Measurements from ENCODE around the gene LUC7L3.

DNA sequence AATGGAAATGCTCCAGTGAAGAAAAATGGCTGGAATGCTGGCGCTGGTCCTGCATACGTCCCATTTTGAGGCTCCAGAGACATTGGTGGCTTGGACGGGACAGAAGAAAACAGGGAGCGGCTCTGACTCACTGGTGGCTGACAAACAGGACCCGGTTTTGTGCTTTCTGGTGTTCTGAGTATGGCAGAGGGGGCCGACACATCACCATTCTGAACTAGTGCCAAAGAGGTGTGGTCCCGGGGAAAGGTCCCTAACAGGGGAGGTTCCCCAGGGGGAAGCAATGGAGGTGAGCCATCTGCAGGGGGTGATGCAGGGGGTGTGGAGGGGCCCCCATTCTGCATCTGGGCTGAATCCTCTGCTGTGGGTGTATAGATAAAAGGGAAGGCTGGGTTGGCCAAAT is 20.0 kb upstream of the LUC7L3 start:
- TF ChIP-seq, protein P1, sequence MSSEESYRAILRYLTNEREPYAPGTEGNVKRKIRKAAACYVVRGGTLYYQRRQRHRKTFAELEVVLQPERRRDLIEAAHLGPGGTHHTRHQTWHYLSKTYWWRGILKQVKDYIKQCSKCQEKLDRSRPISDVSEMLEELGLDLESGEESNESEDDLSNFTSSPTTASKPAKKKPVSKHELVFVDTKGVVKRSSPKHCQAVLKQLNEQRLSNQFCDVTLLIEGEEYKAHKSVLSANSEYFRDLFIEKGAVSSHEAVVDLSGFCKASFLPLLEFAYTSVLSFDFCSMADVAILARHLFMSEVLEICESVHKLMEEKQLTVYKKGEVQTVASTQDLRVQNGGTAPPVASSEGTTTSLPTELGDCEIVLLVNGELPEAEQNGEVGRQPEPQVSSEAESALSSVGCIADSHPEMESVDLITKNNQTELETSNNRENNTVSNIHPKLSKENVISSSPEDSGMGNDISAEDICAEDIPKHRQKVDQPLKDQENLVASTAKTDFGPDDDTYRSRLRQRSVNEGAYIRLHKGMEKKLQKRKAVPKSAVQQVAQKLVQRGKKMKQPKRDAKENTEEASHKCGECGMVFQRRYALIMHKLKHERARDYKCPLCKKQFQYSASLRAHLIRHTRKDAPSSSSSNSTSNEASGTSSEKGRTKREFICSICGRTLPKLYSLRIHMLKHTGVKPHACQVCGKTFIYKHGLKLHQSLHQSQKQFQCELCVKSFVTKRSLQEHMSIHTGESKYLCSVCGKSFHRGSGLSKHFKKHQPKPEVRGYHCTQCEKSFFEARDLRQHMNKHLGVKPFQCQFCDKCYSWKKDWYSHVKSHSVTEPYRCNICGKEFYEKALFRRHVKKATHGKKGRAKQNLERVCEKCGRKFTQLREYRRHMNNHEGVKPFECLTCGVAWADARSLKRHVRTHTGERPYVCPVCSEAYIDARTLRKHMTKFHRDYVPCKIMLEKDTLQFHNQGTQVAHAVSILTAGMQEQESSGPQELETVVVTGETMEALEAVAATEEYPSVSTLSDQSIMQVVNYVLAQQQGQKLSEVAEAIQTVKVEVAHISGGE (CRISPR knock-in tag; IDR thresholded peaks at IDR 0.05) = no peak
- TF ChIP-seq CEBPB (IDR thresholded peaks at IDR 0.05; ENCODE audit: borderline replicate concordance in 1 of 2, low read depth in 2 of 2, low read length in 2 of 2) = no peak

Measured in GM12878 (cell line).